WTC11 (cell line): Measurements from ENCODE around the gene CST3. TPM values are rescaled to one million over a fixed set of nuclear protein-coding genes. Genes with fewer than 3 reads are reported as not detected.

Source experiments
- ATAC-seq: fragments of 200-7000 bp; cut with Tn5 transposase; 2 replicates; pipeline ENCODE4 v1.10.0; 2021; ENCODE audit warnings: mild to moderate bottlenecking, moderate library complexity
- CTCF ChIA-PET: fragments of 300-600 bp; sonication (Branson Sonifier 250); formaldehyde crosslinking; loops from one replicate; lab custom pipeline; 2021; ENCODE audit warnings: antibody characterized with exemption; lab: Charles Lee
- POLR2A ChIA-PET: fragments of 350-600 bp; sonication (Branson Sonifier 250); formaldehyde crosslinking; loops from one replicate; lab custom pipeline; 2021; ENCODE audit warnings: antibody characterized with exemption; lab: Charles Lee
- DNase-seq: peaks from one replicate; pipeline ENCODE4 v3.0.0; 2021; ENCODE audit warnings: low spot score
- H3K27ac Mint-ChIP-seq: 2 replicates; pipeline ENCODE4 v1.8.0; 2021; ENCODE audit warnings: mixed read lengths
- H3K27me3 Mint-ChIP-seq: 2 replicates; pipeline ENCODE4 v1.8.0; 2021; ENCODE audit warnings: low read depth, mild to moderate bottlenecking, moderate library complexity, mixed read lengths
- H3K36me3 Mint-ChIP-seq: 2 replicates; pipeline ENCODE4 v1.8.0; 2021; ENCODE audit warnings: mixed read lengths
- H3K4me1 Mint-ChIP-seq: 2 replicates; pipeline ENCODE4 v1.8.0; 2022; ENCODE audit warnings: mixed read lengths
- H3K4me3 Mint-ChIP-seq: 2 replicates; pipeline ENCODE4 v1.8.0; 2021; ENCODE audit warnings: mild to moderate bottlenecking, moderate library complexity, mixed read lengths
- H3K9me3 Mint-ChIP-seq: 2 replicates; pipeline ENCODE4 v1.8.0; 2021; ENCODE audit warnings: mixed read lengths
- CBFB ChIP-seq: sonication (generic); formaldehyde crosslinking; IDR thresholded peaks from 2 replicates; pipeline ENCODE4 v1.8.1; 2022; ENCODE audit warnings: mild to moderate bottlenecking, low read depth, missing genetic modification reagents
- E2F4 ChIP-seq: sonication (generic); formaldehyde crosslinking; IDR thresholded peaks from 2 replicates; pipeline ENCODE4 v1.8.1; 2022; ENCODE audit warnings: low read depth, mild to moderate bottlenecking, moderate library complexity, missing genetic modification reagents, borderline replicate concordance
- E2F5 ChIP-seq: sonication (generic); formaldehyde crosslinking; IDR thresholded peaks from 2 replicates; pipeline ENCODE4 v1.8.1; 2022; ENCODE audit warnings: mild to moderate bottlenecking, moderate library complexity, missing genetic modification reagents
- FOXJ3 ChIP-seq: sonication (generic); formaldehyde crosslinking; IDR thresholded peaks from 2 replicates; pipeline ENCODE4 v1.9.0; 2021; ENCODE audit warnings: missing genetic modification reagents, mild to moderate bottlenecking, borderline replicate concordance
- GRHL2 ChIP-seq: fragments of 250-450 bp; sonication (Bioruptor Pico); IDR thresholded peaks from 2 replicates; pipeline ENCODE4 v1.8.0; 2022; ENCODE audit warnings: mild to moderate bottlenecking, moderate library complexity; ENCODE audit not compliant: insufficient replicate concordance, severe bottlenecking
- MLX ChIP-seq: sonication (generic); formaldehyde crosslinking; IDR thresholded peaks from 2 replicates; pipeline ENCODE4 v1.8.1; 2023; ENCODE audit warnings: mild to moderate bottlenecking, missing genetic modification reagents, moderate library complexity
- PREB ChIP-seq: sonication (generic); formaldehyde crosslinking; IDR thresholded peaks from 2 replicates; pipeline ENCODE4 v1.8.1; 2022; ENCODE audit warnings: mild to moderate bottlenecking, missing genetic modification reagents, moderate library complexity, borderline replicate concordance
- SOX15 ChIP-seq: fragments of 250-450 bp; sonication (Bioruptor Pico); IDR thresholded peaks from 2 replicates; pipeline ENCODE4 v1.9.0; 2021; ENCODE audit warnings: mild to moderate bottlenecking
- TEAD4 ChIP-seq: sonication (generic); formaldehyde crosslinking; IDR thresholded peaks from 2 replicates; pipeline ENCODE4 v1.8.0; 2022; ENCODE audit warnings: mild to moderate bottlenecking, missing genetic modification reagents
- USF1 ChIP-seq: sonication (generic); formaldehyde crosslinking; IDR thresholded peaks from 2 replicates; pipeline ENCODE4 v1.8.0; 2022; ENCODE audit warnings: mild to moderate bottlenecking, missing genetic modification reagents
- ZBTB21 ChIP-seq: sonication (generic); formaldehyde crosslinking; IDR thresholded peaks from 2 replicates; pipeline ENCODE4 v1.8.1; 2023; ENCODE audit warnings: mild to moderate bottlenecking, missing genetic modification reagents, borderline replicate concordance
- ZNF425 ChIP-seq: fragments of 250-450 bp; sonication (Bioruptor Pico); conservative IDR thresholded peaks from 2 replicates; pipeline ENCODE4 v1.9.0; 2021; ENCODE audit warnings: mild to moderate bottlenecking
- ZNF512 ChIP-seq: sonication (generic); formaldehyde crosslinking; IDR thresholded peaks from 2 replicates; pipeline ENCODE4 v1.8.1; 2022; ENCODE audit warnings: missing genetic modification reagents, borderline replicate concordance
- total RNA-seq: library from RNA; stranded (reverse); gene quantifications from 3 replicates; pipeline ENCODE4 v1.2.3, GENCODE V29; 2021

CST3 gene
- total RNA-seq, 1 experiment from 2014 or later, result 52.1 TPM

GRCh38 chr20:23603321-23603720, 34.4 kb downstream of the CST3 start:
- DNase-seq (no peak), ATAC-seq (no peak)
- TF ChIP-seq E2F5 (CRISPR knock-in tag) (no peak), GRHL2 (CRISPR knock-in tag) (no peak), SOX15 (CRISPR knock-in tag) (no peak), TEAD4 (CRISPR knock-in tag) (no peak), ZNF512 (CRISPR knock-in tag) (no peak), E2F4 (CRISPR knock-in tag) (no peak), USF1 (CRISPR knock-in tag) (no peak), PREB (CRISPR knock-in tag) (no peak), ZBTB21 (CRISPR knock-in tag) (no peak), MLX (no peak), ZNF425 (no peak), FOXJ3 (CRISPR knock-in tag) (no peak)
- Mint-ChIP-seq H3K36me3 (no peaks in the 10 kb centered on the region), H3K9me3 (no peaks in the 10 kb centered on the region), H3K27ac (no peak overlapping the region), H3K4me1 (peaks cover 25% of the 10 kb centered on the region; the same call in 1 of the 2 replicates), H3K27me3 (peaks cover 26% of the 10 kb centered on the region; the same call in 1 of the 2 replicates), H3K4me3 (no peak overlapping the region)
- ChIA-PET POLR2A (no interaction called here), CTCF (interaction anchor here (2.0 to 3.0 kb wide), 2 partner anchors 156 to 162 kb away, joined by 7 to 9 read pairs; no protein-coding TSS in a partner anchor)

GRCh38 chr20:23602699-23603098, 35.1 kb downstream of the CST3 start:
- POLR2A ChIA-PET, result no interaction called here
- DNase-seq (no peak), ATAC-seq (no peak)
- Mint-ChIP-seq H3K27me3 (peaks cover 26% of the 10 kb centered on the region; the same call in 1 of the 2 replicates), H3K4me1 (peaks cover 25% of the 10 kb centered on the region; the same call in 1 of the 2 replicates), H3K36me3 (no peaks in the 10 kb centered on the region), H3K9me3 (no peaks in the 10 kb centered on the region), H3K27ac (no peak overlapping the region), H3K4me3 (no peak overlapping the region)
- CTCF ChIA-PET, result interaction anchor here (3.0 kb wide), 1 partner anchor 161 kb away, joined by 9 read pairs; no protein-coding TSS in a partner anchor
- TF ChIP-seq CBFB (CRISPR knock-in tag), result no peak
